Activated T-cell treated with anti-CD3 and anti-CD28 coated beads for 1 hour (primary cell): ENCODE results near the gene ARHGEF19.
"Not testable (repeated sequence)": the region's sequence is repeated elsewhere in the genome, so short reads cannot be mapped to it uniquely, and the experiment has no call there.

Source experiments
- DNase-seq: peaks from one replicate; pipeline ENCODE4 v3.0.0-alpha.2; 2020; ENCODE audit warnings: low read depth

Gene ARHGEF19

DNA sequence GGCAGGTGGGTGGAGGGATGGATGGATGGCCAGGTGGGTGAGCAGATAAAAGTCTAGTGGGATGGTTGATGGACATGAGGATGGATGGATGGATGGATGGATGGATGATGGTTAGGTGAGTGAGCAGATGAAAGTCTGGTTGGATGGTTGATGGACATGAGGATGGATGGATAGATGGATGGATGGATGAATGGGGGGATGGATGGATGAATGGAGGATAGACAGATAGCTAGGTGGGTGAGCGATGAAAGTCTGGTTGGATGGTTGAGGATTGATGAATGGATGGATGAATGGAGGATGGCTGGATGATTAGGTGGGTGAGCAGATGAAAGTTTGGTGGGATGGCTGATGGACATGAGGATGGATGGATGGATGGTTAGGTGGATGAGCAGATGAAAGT is 9.0 kb upstream of the ARHGEF19 start:
- no peak for DNase-seq

DNA sequence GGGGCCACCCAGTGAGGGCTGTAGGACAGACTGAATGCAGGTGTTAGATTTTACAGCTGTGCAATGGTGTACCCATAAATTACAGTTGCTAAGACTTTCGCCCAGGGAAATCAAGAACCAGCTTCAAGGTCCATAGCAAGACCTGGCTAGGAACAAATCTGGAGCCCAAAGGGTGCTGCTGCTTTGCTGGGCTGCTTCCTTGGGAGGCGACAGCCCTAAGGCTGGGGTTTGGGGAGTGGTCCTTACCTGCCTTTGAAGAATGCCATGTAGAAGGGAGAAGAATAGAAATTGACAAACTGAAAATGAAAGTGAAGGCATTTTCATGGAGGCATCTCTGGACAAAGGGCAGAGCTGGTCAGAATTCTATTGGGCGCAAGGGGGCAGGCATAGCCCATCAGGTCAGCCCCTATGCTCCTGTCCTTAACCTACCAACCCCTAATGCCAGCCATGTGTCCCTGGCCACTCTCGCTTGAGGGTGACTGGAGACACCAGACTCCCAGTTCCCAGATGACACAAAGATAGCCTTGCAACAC is 7.6 kb upstream of the ARHGEF19 start:
- DNase-seq: no peak

DNA sequence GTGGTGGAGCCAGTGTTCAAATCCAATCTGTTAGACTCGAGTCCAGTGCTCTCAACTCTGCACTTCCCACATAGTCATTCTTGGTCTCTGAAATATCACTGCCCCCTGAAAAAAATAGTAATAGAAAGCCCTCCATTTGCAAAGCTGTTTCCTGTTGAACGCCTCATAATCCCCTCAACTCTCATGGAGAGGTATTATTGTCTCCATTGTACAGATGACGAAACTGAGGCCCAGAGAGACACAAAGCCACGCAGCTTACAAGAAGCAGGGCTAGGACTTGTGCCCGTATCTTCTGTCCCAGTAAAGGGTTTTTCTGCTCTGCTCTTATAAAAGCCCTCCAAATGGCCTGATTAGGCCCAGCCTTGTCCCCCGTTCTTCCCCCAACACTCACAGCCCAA is 6.2 kb upstream of the ARHGEF19 start:
- DNase-seq: no peak

DNA sequence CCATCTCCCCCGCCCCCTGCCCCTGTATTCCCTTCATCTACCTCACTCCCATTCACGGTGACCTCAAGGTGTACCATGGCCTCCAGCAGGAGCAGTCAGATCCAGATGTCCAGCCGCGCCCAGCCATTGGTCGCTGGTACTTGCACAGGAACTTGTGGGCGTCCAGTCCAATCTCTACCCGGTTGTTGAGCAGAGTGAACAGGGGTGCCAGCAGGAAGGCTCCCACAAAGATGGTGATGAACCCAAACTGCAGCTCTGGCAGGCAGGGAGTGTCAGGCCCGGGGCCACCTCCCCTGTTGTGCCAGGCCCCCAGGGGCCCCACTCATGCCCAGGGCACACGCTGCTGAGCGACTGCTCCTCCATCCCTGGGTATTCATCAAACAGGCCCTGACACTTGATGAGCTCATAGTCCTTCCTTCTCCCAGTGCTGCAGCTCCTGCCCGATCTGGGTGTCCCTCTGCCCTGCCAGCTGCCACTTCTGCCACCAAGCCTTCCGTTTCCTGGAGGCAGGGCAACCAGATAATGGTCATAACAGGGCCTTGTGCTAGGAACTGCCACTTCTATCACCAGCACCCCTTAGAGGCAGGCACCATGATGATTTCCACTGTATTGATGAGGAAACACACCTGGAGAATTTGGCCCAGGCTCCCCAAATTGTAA is 5.7 kb upstream of the ARHGEF19 start:
- DNase-seq: no peak

DNA sequence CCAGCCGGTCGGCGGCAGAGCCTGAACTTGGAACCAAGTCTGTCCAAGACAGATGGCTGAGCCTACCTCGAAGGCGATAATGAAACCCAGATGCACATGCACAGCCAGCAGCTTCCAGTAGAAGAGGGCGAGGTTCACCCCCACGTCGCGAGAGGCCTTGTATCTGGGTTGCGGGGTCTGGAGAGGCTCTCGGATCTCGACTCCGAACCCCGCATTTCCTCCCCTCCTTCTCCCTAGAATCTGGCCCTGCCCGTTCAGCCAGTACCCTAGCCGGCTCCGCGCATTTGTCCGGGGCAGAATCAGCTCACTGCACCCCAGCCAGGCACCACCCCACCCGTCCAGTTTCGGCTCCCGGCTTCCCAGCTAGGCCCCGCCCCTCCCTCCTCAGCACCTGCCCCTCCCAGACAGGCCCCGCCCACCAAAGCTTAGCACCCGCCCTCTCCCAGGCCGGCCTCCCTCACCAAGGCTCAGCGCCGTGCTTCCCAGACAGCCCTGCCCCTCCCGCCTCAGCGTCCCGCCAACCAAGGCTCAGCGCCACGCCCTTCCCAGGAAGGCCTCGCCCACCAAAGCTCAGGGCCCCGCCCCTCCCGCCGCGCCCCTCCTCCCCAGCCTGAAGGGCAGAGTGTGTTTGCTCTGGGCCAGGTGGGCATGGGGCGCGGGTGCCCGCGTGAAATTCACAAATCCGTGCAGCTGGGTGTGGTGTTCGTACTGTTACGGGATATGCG is 4.8 kb upstream of the ARHGEF19 start:
- DNase-seq: peak; percentile 91

DNA sequence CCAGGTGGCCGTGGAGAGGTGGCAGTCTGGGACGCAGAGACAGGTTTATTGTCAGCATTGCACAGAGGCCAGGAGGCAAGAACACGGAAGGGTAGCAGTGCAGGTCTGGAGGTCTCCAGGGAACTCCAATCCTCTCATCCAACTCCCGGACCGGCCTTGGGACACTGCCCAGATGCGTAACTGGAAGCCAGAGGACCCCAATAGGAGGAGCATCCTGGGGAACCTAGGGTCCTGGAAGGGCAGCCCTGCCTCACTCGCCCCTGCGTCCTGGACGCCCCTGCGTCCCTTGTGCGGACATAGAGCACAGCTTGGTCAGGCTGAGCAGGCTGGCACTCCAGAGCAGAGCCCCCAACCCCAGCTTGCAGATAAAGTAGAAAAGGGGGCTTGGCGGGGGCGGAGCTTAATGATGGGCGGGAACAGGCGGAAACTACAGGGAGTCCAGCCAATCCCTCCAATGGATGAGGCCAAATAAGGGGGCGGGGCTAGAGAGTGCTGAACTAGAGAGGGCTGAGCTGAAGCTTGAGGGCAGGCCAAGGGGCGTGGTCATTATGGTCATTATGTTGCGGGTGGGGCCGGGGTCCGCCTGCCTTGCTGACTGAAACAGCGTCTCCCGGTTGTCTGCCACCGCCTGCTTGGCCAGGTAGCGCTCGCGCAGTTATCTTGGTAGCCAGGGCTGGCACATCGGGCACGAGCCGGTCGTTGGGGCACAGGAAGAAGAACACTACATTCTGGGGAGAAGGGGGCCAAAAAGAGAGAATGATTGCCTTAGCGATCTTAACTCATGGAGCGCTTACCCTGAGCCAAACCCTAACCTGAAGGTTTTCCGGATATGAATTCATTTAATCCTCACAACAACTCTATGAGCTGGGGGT is 3.7 kb upstream of the ARHGEF19 start:
- peak; percentile 23 for DNase-seq

DNA sequence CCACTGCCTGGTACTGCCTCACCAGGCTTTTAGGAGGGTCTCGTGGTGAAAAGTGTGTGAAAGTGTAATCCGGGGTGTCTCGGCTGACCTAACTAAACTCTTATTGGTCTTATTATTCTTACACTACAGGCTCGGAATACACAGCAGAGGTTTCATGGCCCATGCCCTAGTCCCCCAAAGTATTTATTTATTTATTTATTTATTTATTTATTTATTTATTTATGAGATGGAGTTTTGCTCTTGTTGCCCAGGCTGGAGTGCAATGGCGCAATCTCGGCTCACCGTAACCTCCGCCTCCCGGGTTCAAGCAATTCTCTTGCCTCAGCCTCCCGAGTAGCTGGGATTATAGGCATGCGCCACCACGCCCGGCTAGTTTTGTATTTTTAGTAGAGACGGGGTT is 2.8 kb upstream of the ARHGEF19 start:
- not testable (repeated sequence) for DNase-seq

DNA sequence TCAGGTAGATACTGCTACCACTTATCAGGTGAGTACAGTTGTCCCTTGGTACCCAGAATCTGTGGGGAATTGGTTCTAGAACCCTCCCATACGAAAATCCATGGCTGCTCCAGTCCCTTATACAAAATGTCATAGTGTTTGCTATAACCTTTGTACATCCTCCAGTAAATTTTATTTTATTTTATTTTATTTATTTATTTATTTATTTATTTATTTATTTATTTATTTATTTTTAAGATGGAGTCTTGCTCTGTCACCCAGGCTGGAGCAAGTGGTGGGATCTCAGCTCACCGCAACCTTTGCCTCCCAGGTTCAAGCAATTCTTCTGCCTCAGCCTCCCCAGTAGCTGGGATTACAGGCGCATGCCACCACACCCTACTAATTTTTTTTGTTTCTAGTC is 1.1 kb upstream of the ARHGEF19 start:
- not testable (repeated sequence) for DNase-seq

DNA sequence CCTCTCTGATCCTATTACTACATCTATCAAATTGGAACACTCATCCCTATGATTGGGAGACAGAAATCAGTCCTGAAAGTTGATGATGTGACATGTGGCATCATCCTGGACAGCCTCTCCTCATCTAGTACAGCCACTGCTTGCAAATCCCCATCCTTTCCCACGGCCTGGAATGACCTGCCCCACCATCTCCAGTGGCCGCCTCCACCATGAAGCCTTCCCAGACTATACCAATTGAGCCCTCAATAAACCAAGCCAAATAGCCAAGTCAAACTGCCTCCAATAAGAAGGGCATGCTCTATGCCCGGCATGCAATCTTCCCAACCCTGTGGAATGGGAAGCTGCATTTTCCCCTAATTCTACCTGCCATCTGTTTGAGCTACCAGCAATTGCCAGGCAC is 561 bp upstream of the ARHGEF19 start:
- no peak for DNase-seq

DNA sequence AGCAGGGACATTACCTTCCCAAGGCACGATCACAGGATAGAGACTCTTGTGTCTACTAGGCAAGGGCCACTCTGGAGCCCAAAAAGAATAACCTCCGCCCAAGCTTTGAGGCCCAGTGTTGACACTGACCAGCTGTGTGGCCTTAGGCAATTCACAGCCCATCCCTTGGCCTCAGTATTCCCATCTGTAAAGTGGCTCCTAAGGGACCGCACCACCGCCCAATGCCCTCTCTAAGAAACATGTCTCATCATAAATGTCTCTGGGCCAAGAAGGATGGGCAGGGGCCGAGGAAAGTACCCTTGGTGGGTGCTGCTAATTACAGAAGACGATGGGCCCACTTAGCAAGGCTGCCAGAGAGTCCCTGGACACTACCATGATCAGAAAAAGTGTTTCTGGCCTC is 628 bp downstream of the ARHGEF19 start:
- DNase-seq: no peak

DNA sequence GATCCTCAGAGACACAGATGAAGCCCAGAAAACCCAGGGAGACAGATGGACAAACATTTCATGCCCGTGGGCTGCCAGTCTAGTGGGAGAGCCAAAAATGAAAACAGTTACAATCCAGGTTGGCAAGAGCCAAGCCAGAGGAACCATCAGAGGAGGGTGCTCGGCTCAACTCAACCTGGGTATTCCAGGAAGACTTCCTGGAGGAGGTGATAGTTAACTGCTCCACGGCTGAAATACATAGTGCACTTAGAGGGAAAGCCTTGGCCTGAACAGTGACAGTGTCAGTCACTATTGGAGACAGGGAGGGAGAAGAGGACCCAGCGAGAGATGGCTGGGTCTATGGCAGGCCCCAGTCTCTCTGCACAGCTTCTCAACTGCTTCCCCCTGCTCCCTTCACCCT is 1.9 kb downstream of the ARHGEF19 start:
- no peak for DNase-seq

DNA sequence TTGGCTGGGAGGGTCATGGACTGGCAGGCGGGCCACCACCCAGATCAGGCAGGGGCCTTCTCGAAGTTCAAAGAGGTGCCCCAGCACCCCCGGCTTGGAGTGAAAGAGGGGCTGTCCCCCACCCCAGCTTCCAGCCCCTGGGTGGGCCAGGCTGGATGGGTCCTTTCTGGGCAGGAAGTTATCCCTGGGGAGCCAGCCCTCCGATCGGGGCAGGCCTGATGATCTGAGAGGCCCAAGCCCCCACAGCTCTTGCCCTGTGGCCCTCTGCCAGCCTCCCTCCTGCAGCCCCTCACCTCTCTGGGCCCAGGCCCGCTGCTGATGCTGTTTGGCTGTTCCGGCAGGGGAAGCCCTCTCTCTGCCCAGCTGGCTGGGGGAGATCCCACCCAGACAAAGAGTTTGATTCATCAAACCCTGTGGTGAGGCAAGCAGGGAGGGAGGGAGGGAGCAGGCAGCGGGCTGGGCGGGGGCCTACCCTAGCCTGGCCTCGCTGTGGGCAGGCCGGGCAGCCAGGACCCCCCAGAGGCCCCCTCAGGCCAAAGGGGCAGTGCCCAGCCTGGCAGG is 2.5 kb downstream of the ARHGEF19 start:
- DNase-seq: no peak

DNA sequence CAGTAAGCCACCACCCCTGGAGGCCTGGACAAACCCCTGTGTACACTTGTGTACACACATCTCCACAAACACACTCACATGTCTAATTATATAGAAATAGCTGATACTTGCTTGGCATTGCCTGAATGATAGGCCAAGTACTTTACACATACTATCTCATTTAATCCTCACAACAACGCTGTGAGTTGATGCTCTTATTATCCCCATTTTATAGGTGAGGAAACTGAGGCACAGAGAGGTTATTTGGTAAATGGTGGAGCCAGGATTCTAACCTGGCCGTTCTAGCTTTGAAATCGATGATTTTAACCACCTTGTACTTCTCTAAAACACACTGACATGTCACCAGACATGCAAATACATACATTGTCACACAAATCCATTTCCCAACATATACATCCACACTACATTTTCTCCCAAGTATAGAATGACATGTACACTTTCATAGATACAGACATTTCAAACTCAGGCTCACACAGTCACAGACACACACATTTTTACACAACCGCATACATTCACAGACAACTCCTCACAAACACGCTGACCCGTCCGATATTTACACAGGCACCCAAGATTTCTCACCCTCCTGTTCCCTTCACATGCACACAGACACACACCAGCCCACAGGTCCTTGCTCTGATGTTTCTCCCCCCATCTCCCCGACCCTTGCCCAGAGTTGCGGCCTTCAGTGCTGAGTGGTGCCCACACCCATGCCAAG is 3.2 kb downstream of the ARHGEF19 start:
- no peak for DNase-seq

DNA sequence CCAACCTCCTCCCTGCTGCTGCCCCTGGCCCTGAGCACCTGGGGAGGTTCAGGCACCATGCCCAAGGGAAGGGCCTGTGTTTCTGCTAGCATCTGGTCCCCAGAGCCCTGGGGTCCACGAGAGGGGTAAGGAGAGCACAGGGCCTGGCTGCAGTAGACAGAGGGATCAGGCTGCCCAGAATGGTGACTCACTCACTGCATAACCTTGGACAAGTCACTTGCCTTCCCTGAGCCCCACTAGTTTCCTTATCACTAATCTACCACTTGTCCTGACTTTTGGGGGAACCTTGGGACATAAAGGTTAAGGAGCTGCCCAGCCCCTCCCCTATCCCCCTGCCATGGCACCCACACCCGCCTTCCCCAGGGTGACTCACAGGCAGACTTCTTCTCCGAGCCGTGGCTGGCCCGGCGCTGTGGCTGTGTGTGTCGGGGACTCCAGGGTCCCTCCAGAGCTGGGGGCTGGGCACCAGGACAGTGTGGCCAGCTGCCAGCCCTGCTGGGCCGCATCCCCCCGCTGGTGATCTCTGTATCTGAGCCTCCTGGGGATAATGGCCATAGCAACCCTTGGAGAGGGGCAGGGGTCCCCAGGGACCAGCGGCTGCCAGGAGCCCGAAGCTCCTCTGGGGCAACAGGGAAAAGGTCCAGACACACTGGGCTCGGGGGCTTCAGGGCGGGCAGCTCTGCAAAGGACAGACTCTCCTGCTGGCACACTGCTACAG is 4.0 kb downstream of the ARHGEF19 start:
- DNase-seq: no peak

DNA sequence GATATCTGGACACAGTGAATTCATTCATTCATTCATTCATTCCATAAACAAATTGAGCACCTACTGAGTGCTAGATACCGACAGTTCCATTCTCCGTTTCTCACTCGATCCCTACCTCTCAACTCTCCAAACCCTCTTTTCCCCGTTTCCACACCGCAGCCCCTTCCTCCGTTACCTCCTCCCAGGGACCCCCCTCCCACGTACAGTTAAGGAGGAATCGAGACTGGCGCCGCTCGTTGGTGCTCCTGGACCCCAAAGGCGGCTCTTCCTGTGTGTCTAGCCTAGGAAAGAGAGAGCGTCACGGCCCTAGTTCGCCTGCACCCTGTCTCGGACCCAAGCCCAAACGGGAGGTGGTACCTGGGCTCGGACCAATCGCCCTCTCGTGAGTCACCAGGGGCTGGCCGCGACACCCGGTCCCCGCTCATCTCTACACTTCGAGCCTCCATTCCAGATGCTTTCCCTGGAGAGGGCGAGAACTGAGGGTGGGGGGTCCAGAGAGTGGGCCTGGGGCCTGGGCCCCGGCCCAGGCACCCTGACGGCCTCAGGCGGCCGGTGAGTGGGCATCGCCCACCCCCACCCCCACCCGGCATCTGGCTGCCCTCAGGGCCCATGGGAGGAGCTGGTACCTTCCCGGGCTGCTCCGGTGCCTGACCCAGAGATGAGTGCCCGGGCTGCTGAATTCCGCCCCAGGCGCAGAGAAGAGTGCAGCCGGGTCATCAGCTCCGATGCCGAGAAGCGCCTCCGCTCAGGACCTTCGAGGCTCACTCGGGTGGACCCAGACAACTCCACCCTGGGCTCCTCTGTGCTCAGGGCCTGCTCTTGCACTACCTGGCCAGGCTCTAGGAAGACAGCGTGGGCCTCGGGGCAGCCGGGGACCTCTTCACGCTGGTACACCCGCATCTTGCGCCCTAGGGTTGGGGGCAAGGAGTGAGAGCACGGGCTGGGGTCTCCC is 4.9 kb downstream of the ARHGEF19 start:
- DNase-seq: no peak

DNA sequence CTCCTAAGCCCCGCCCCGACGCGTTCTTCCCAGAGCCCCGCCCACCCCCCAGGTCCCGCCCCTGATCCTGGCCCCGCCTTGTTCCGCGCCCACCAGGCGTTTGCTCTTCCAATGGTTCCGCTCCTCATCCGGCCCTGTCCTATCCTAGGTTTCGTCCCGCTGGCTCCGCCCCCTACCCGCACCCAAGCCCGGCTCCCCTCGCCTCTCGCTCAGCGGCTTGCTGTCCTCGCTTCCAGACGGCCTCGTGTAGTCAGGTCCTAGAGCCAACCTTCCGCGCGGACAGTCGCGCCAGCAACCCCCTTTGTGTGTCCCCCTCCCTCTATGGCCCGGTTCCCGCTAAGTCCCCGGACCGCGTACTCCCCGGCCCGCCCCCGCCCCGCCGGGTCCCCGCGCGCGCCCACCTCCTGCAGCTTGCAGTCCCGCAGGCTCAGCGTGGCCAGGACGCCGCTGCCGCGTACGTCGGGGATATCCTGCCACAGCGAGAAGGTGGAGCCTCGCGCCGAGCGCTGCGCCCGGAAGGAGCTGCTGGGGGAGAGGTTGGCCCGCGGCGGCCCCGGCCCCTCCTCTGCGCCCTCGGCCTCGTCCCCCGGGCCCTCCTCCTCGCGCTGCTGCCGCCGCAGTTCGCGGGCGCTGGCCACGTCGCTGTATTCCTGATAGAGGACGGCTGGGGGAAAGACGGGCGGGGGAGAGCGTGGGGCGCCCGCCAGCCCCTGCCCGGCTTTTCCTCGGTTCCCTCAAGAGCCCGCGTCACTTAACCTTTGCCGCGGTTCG is 5.7 kb downstream of the ARHGEF19 start:
- peak; percentile 88 for DNase-seq

DNA sequence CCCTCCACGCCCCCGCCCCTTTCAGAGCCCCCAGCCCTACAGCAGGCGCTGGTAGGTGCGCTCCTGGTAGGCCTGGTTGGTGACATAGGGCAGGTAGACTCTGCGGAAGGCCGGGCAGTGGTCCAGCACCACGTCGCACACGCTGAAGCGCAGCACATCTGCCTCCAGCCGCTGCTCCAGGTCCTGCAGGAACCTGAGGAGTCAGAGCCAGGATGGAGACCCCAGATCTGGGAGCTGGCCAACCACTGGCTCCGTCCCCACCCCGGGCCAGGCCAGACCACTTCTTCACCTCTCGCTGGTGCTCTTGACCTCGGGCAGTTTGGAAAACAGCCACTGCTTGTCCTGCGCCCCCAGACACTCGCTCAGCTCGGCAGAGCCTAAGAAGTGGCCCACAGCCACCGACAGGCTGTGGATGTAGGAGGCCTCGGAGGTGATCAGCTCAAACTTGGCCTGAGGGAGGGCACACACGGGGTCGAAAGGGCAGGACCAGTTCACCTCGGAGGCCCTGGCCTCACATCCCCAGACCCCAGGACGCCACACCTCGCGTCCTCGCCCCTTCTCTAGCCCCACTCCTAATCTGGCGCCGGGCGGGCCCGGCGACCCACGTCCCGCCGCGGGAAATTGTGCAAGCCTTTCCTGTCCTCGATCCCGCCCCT is 6.4 kb downstream of the ARHGEF19 start:
- no peak for DNase-seq

DNA sequence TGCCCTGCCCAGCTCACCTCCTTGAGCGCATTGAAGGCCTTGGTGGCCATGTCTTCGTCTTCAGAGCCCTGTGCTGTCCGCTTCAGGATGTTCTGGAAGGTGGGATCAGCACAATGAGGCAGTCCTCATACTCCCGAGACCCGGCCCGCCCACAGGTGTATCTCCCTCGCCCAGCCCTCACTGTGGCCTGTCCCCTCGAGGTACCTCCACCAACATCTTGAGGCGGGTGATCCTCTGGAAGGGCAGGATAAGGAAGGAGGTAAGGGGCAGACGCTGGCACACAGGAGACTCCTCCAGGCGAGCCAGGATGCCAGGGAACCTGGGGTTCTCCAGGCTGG is 7.1 kb downstream of the ARHGEF19 start:
- DNase-seq: no peak
